Panc1 (cell line): ENCODE measurements around the gene PDE4B. TPM values are rescaled to one million over a fixed set of nuclear protein-coding genes. Genes with fewer than 3 reads are reported as not detected.

Source experiments
- ATAC-seq: fragments of 200-7000 bp; cut with Tn5 transposase; 2 replicates; pipeline ENCODE4 v1.9.1; 2020; ENCODE audit warnings: mild to moderate bottlenecking, moderate library complexity
- BruUV-seq: library from RNA; stranded (reverse); fragments of 400-500 nt; replicated peaks from 2 replicates; lab custom pipeline; 2021; lab: Mats Ljungman, UMichigan
- CTCF ChIA-PET: fragments of 300-600 bp; sonication (Branson Sonifier 250); formaldehyde crosslinking; loops from one replicate; lab custom pipeline; 2022; ENCODE audit warnings: antibody characterized with exemption; lab: Charles Lee
- POLR2A ChIA-PET: fragments of 300-600 bp; sonication (Branson Sonifier 250); formaldehyde crosslinking; loops from one replicate; lab custom pipeline; 2022; ENCODE audit warnings: antibody characterized with exemption; lab: Charles Lee
- DNase-seq: peaks from one replicate; pipeline ENCODE4 v3.0.0-alpha.2; 2010; ENCODE audit warnings: low read depth, low spot score
- H3K27ac ChIP-seq: 2 replicates; pipeline ENCODE4 v1.5.1; 2011; ENCODE audit warnings: mild to moderate bottlenecking, low read length, inconsistent platforms
- H3K27me3 ChIP-seq: fragments of 200-500 bp; sonication (Bioruptor generic); 2 replicates; pipeline ENCODE4 v1.6.0; 2014; ENCODE audit warnings: low read length, inconsistent platforms; ENCODE audit not compliant: control insufficient read depth, insufficient read depth
- H3K36me3 ChIP-seq: fragments of 200-500 bp; sonication (Bioruptor generic); 2 replicates; pipeline ENCODE4 v1.5.1; 2014; ENCODE audit warnings: inconsistent platforms, mild to moderate bottlenecking, low read length, moderate library complexity; ENCODE audit not compliant: control insufficient read depth, insufficient read depth
- H3K4me1 ChIP-seq: 2 replicates; pipeline ENCODE4 v1.5.1; 2011; ENCODE audit warnings: inconsistent platforms, mild to moderate bottlenecking, low read length, moderate library complexity; ENCODE audit not compliant: control insufficient read depth, insufficient read depth
- H3K4me3 ChIP-seq, 2 experiments: 2 replicates each; pipeline ENCODE4 v1.5.1; 2011 to 2012; ENCODE audit warnings: low read depth in 2 of 2, low read length in 2 of 2, mild to moderate bottlenecking in 2 of 2, inconsistent platforms in 1 of 2, moderate library complexity in 1 of 2
- H3K9me3 ChIP-seq: fragments of 200-500 bp; sonication (Bioruptor generic); 2 replicates; pipeline ENCODE4 v1.5.1; 2014; ENCODE audit warnings: low read depth, mild to moderate bottlenecking, inconsistent platforms, low read length, moderate library complexity; ENCODE audit not compliant: control insufficient read depth, insufficient read depth
- POLR2AphosphoS5 ChIP-seq: IDR thresholded peaks from 2 replicates; pipeline ENCODE4 v1.6.1; 2012; ENCODE audit warnings: mild to moderate bottlenecking, low read depth, low read length, moderate library complexity
- SIN3A ChIP-seq: IDR thresholded peaks from 2 replicates; pipeline ENCODE4 v1.6.1; 2012; ENCODE audit warnings: low read depth, mild to moderate bottlenecking, low read length, moderate library complexity, borderline replicate concordance; ENCODE audit not compliant: insufficient read depth
- TCF7L2 ChIP-seq: IDR thresholded peaks from 2 replicates; pipeline ENCODE4 v1.6.1; 2011; ENCODE audit warnings: mild to moderate bottlenecking, low read depth, low read length, inconsistent platforms
- in situ Hi-C: cut with HindIII; loops from 2 replicates; pipeline ENCODE4 v1.10.0; 2016; ENCODE audit warnings: low sequenced_read_pairs, low pct_unique_long_range_greater_than_20kb
- intact Hi-C: fragments of 100-400 bp; cut with micrococcal nuclease; formaldehyde crosslinking; loops from one replicate; pipeline ENCODE4 v1.10.0; 2022; ENCODE audit not compliant: unreplicated experiment
- total RNA-seq: library from RNA; stranded (reverse); gene quantifications from one replicate; pipeline ENCODE4 v1.2.1, GENCODE V29; 2021; ENCODE audit not compliant: unreplicated experiment
- TF ChIP-seq, protein P1 (sequence below): fragments of 450-650 bp; IDR thresholded peaks from 2 replicates; pipeline ENCODE4 v1.5.1; 2017; ENCODE audit warnings: mild to moderate bottlenecking
- TF ChIP-seq, protein P2 (sequence below), 2 experiments: IDR thresholded peaks; 2 replicates each; pipeline ENCODE4 v1.6.1; 2011 to 2012; ENCODE audit warnings: low read depth in 2 of 2, control low read depth in 1 of 2, low read length in 1 of 2, mild to moderate bottlenecking in 1 of 2, moderate library complexity in 1 of 2; ENCODE audit not compliant: insufficient read depth in 1 of 2

Gene PDE4B
- total RNA-seq, 1 experiment from 2014 or later = 0.26 TPM

DNA sequence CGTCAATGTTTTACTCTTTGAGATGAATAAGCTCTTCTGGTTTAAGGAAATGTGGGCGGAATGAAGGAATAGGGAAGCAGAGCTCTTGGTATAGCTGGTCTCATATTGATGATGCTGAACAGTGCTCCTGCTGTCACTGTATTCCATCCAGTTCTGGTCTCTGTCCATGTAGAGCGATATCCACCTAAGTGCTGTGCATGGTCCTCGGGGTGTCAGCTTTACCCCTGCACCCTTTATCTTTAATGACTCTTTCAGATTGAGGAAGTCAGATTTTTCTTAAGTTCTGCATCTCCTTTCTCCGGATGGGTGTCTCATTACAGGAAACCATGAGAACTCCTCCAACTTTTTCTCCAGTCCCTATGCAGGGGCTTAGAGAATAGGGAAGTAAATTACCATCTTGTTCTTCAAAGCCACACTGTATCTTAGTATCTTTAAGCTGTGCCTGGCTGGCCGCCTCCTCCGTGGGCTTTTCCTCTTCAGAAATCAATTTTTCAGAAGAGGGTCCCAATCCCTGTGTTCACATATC lies 52.9 kb downstream of the PDE4B start:
- BruUV-seq = no TSS peak
- Histone ChIP-seq H3K4me1 (no peaks in the 10 kb centered on the region), H3K27me3 (no peaks in the 10 kb centered on the region), H3K4me3 (no peak overlapping the region), H3K36me3 (no peaks in the 10 kb centered on the region), H3K27ac (no peak overlapping the region), H3K9me3 (no peaks in the 10 kb centered on the region)
- DNase-seq (no peak), ATAC-seq (no peak)
- in situ Hi-C loops = no loop called here
- ChIA-PET CTCF (no interaction called here), POLR2A (no interaction called here)
- TF ChIP-seq TCF7L2 (no peak), POLR2AphosphoS5 (no peak), SIN3A (no peak)
- TF ChIP-seq, protein P1, sequence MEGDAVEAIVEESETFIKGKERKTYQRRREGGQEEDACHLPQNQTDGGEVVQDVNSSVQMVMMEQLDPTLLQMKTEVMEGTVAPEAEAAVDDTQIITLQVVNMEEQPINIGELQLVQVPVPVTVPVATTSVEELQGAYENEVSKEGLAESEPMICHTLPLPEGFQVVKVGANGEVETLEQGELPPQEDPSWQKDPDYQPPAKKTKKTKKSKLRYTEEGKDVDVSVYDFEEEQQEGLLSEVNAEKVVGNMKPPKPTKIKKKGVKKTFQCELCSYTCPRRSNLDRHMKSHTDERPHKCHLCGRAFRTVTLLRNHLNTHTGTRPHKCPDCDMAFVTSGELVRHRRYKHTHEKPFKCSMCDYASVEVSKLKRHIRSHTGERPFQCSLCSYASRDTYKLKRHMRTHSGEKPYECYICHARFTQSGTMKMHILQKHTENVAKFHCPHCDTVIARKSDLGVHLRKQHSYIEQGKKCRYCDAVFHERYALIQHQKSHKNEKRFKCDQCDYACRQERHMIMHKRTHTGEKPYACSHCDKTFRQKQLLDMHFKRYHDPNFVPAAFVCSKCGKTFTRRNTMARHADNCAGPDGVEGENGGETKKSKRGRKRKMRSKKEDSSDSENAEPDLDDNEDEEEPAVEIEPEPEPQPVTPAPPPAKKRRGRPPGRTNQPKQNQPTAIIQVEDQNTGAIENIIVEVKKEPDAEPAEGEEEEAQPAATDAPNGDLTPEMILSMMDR = no peak
- TF ChIP-seq, protein P2, sequence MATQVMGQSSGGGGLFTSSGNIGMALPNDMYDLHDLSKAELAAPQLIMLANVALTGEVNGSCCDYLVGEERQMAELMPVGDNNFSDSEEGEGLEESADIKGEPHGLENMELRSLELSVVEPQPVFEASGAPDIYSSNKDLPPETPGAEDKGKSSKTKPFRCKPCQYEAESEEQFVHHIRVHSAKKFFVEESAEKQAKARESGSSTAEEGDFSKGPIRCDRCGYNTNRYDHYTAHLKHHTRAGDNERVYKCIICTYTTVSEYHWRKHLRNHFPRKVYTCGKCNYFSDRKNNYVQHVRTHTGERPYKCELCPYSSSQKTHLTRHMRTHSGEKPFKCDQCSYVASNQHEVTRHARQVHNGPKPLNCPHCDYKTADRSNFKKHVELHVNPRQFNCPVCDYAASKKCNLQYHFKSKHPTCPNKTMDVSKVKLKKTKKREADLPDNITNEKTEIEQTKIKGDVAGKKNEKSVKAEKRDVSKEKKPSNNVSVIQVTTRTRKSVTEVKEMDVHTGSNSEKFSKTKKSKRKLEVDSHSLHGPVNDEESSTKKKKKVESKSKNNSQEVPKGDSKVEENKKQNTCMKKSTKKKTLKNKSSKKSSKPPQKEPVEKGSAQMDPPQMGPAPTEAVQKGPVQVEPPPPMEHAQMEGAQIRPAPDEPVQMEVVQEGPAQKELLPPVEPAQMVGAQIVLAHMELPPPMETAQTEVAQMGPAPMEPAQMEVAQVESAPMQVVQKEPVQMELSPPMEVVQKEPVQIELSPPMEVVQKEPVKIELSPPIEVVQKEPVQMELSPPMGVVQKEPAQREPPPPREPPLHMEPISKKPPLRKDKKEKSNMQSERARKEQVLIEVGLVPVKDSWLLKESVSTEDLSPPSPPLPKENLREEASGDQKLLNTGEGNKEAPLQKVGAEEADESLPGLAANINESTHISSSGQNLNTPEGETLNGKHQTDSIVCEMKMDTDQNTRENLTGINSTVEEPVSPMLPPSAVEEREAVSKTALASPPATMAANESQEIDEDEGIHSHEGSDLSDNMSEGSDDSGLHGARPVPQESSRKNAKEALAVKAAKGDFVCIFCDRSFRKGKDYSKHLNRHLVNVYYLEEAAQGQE (IDR thresholded peaks at IDR 0.05; ENCODE audit: insufficient read depth in 1 of 2, low read depth in 2 of 2, low read length in 1 of 2) = no peak
- intact Hi-C loops = no loop called here

DNA sequence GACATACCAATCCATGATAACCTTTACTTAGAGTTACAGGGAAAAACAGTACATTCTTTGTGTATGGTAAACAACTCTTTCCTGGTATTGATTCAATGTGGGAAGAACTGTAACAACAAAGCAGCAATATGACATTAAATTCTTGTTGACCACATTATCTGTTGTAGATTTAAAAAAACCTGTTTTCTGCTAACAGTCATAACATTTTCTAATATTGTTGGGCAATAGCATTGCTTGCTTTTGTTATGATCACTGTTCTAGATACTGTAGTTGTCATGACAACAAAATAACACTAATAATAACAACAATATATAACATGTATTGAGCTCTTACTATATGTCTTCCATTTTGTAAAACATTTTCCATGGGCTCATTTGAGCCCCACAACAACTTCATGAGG lies 54.2 kb downstream of the PDE4B start:
- TF ChIP-seq SIN3A (no peak), POLR2AphosphoS5 (no peak), TCF7L2 (no peak)
- TF ChIP-seq, protein P2 (IDR thresholded peaks at IDR 0.05; ENCODE audit: insufficient read depth in 1 of 2, low read depth in 2 of 2, low read length in 1 of 2) = no peak
- TF ChIP-seq, protein P1 = no peak
- Histone ChIP-seq H3K4me1 (no peaks in the 10 kb centered on the region), H3K27ac (no peak overlapping the region), H3K27me3 (no peaks in the 10 kb centered on the region), H3K4me3 (no peak overlapping the region), H3K9me3 (peaks cover 4% of the 10 kb centered on the region; the same call in 1 of the 2 replicates), H3K36me3 (no peaks in the 10 kb centered on the region)
- DNase-seq = no peak
- POLR2A ChIA-PET = no interaction called here
- CTCF ChIA-PET = no interaction called here
- in situ Hi-C loops = no loop called here
- intact Hi-C loops = no loop called here
- no peak for ATAC-seq
- BruUV-seq = no TSS peak
